C4-2B (cell line): ENCODE results near the gene TRPC4AP.

Experiments
- CTCF ChIP-seq: fragments of 450-650 bp; conservative IDR thresholded peaks from 2 replicates; pipeline ENCODE4 v1.5.1; 2017; ENCODE audit warnings: mild to moderate bottlenecking
- ZFX ChIP-seq: fragments of 450-650 bp; IDR thresholded peaks from 2 replicates; pipeline ENCODE4 v1.6.1; 2017

- TF ChIP-seq CTCF (no peak), ZFX (no peak)
These were observed 102.4 kb downstream of the TRPC4AP start for GRCh38 chr20:34990231-34990630.
